ENCODE results near the gene SPRED1.

DNA sequence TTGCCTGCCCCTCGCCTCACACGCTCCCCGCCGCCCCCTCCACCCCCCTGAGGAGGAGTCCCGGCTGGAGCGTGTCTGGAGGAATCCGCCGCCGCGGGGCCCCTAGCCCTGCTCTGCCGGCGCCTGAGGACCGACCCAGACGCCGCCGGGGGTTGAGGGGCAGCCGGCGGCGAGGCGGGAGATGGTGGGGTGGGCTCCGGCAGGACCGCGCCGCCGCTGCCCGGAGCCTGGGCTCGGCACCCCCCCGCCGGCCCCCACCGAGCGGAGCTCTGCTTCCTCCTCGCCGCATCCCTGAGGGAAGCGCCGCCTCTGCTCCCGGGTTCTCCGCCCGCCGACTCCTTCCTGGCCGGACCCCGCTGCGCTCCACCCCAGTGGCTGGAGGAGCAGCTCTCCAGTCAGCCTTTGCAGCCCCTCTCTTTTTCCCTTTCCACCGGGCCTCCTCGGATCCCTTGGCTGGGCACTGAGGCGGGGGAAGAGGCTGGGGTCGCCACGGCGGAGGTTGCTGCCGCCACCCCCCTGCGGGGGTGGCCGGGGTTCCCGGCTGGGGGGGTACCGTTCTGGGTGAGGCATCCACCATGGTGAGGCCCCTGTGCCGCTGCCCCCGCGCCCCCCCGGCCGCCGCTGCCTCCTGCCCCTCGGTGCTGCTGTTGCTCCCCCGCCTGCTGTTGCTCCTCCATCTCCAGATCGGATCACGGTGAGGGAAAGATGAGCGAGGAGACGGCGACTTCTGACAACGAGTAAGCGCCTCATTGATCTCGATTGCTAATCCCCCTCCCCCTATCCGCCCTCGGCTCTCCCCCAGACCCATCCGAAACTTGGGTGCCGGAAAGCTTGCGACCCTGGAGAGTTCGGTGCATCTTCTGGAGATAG lies at the start of gene SPRED1:
- TF ChIP-seq POLR2A (IDR thresholded peaks at IDR 0.05; ENCODE audit: low read length) (no peak), GATA1 (IDR thresholded peaks at IDR 0.05; ENCODE audit: low read depth, low read length) (no peak)

Data from erythroblast (primary cell).